Thyroid gland (tissue), 4 donors: ENCODE measurements around the gene CHRNE.

Source experiments
- CTCF ChIP-seq, 6 experiments: fragments of 200-600 bp in 3 of 6; fragments of 450-650 bp in 3 of 6; sonication (generic) in 3 of 6; IDR thresholded peaks; one replicate each; pipeline ENCODE4 v1.5.1; 2016 to 2019; ENCODE audit warnings: antibody characterized with exemption in 6 of 6, mild to moderate bottlenecking in 2 of 6, inconsistent platforms in 1 of 6, moderate library complexity in 1 of 6
- POLR2A ChIP-seq, 2 donors: fragments of 450-650 bp; IDR thresholded peaks; one replicate each; pipeline ENCODE4 v1.6.1; 2017; ENCODE audit warnings: antibody characterized with exemption in 2 of 2, mild to moderate bottlenecking in 2 of 2, moderate library complexity in 1 of 2

- TF ChIP-seq CTCF (IDR thresholded peaks at IDR 0.05) (no peak), POLR2A (IDR thresholded peaks at IDR 0.05) (no peak)
These were observed 41.8 kb upstream of the CHRNE start for GRCh38 chr17:4944554-4945175.
